CD4-positive, alpha-beta T cell treated with Interleukin-10 for 1 hour (primary cell): ENCODE results near the gene EID1.
"Not testable (repeated sequence)": the region's sequence is repeated elsewhere in the genome, so short reads cannot be mapped to it uniquely, and the experiment has no call there.

Experiments used
- DNase-seq: peaks from one replicate; pipeline ENCODE4 v3.0.0-alpha.2; 2020

Gene EID1

GRCh38 chr15:48877630-48878595 lies at the start of gene EID1:
TSS of gene EID1 (plus strand) at chr15:48878134. CDS start at chr15:48878177, 43 bp downstream.
- peak; percentile 94 for DNase-seq

DNA sequence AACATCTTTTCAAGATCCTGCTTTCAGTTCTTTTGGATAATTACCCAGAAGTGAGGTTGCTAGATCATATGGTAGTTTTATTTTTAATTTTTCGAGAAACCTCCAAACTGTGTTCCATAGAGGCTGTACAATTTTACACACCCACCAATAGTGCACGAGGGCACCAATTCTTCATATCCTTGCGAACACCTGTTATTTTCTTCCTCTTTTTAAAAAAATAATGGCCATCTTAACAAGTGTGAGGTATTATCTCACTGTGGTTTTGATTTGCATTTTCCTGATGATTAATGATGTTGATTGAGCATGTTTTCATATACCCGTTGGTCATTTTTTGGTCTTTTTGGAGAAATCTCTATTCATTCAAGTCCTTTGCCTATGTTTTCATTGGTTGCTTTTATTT lies 49.5 kb upstream of the EID1 start:
- DNase-seq = no peak

DNA sequence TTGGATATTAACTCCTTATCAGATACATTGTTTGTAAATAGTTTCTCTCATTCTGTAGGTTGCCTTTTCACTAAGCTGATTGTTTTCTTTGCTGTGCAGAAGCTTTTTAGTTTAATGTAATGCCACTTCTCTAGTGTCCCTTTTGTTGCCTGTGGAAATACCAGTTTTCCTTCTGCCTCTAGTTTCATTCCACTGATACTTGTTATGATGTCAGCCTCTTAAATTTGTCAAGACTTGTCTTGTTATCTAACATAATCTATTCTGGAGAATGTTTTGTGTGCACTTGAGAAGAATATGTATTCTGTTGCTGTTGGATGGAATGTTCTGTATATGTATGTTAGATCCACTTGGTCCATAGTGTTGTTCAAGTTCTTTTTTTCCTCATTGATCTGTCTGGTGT lies 49.0 kb upstream of the EID1 start:
- no peak for DNase-seq

- no peak for DNase-seq
Observed at GRCh38 chr15:48832648-48833047, 45.3 kb upstream of the EID1 start.

- no peak for DNase-seq
Observed at GRCh38 chr15:48833526-48834239, 44.3 kb upstream of the EID1 start.

GRCh38 chr15:48834756-48835155 lies 43.2 kb upstream of the EID1 start:
- no peak for DNase-seq

DNA sequence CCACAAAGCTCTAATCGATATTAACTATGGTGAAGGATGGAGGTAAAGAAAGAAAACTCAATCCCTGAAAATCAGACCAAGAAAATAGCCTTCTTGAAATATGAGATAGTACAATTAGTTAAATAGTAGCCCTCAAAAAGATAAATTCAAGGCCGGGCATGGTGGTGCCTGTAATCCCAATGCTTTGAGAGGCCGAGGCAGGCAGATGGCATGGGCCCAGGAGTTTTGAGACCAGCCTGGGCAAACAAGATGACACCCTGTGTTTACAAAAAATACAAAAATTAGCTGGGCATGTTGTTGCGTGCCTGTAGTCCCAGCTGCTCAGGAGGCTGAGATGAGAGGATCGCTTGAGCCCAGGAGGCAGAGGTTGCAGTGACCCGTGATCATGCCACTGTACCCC lies 35.4 kb upstream of the EID1 start:
- no peak for DNase-seq

- DNase-seq = no peak
Observed at GRCh38 chr15:48845123-48845522, 32.8 kb upstream of the EID1 start.

- DNase-seq = no peak
Observed at GRCh38 chr15:48850648-48851047, 27.3 kb upstream of the EID1 start.

GRCh38 chr15:48851956-48852355 lies 26.0 kb upstream of the EID1 start:
- DNase-seq = no peak

- not testable (repeated sequence) for DNase-seq
Observed at GRCh38 chr15:48854434-48854833, 23.5 kb upstream of the EID1 start.

DNA sequence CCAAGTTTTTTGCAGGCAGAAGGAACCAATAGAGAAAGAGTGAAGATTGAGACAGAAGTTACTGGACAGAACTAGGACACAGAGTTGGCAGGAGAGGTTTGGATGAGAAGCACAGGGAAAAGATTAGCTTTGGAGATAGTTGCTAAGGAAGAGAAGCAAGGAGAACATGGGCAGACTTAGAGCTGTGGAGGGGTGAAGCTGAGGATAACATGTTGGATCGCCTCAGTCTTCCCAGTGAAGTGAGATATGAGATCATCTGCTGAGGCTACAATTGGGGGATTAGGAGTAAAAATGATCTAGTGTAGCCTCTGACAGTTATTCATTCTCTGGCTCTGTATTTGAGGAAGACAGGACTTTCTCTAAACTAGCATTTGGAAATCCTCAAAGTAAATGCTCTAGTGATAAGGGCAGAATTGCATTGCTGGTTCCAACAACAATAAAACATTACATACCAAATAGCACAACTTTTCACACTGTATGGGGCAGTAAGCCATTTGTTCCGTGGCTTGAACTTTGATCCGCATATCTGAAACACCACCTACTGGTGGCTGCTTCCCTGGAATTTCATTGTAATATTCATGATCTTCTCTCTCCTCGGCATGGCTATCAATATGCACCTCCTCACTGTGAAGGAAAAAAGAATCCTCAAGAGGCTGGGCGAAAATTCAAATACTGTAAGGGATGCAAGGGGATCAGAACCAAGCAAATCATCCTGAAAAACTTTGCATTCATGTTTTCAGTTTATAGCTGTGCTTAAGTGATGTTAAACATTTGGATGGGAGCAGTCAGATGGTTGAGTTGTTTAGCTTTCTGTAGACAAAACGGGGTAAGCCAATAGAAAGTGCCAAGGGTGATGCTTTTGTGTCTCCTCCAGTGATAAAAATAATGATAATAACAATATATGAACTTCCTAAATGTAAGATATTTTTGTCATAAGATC lies 22.2 kb upstream of the EID1 start:
- no peak for DNase-seq

- DNase-seq = no peak
Observed at GRCh38 chr15:48856942-48857341, 21.0 kb upstream of the EID1 start.

- DNase-seq = no peak
Observed at GRCh38 chr15:48858401-48858800, 19.5 kb upstream of the EID1 start.

GRCh38 chr15:48859426-48859825 lies 18.5 kb upstream of the EID1 start:
- DNase-seq = no peak

GRCh38 chr15:48861813-48862431 lies 16.0 kb upstream of the EID1 start:
- DNase-seq = peak; percentile 77

DNA sequence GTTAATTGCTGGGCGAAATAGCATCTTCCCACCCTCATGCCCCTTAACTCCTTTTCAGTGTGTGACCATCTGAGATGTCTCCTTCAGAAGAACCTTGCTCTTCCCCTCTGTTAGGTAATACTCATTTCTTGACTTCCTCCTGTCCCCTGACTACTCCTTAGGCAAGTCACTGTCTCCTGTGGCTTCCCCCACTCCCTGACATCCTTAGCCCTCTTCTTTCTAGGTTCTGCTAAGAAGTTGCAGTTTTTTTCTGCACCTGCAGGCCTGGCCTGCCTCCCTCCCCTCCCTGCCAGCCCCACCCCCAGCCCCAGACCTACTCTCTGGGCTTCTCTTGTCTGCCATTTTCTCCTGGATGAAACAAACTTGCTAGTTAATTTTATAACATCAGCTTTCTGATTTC lies 15.2 kb upstream of the EID1 start:
- DNase-seq = no peak

GRCh38 chr15:48865370-48866079 lies 12.4 kb upstream of the EID1 start:
- DNase-seq = no peak

DNA sequence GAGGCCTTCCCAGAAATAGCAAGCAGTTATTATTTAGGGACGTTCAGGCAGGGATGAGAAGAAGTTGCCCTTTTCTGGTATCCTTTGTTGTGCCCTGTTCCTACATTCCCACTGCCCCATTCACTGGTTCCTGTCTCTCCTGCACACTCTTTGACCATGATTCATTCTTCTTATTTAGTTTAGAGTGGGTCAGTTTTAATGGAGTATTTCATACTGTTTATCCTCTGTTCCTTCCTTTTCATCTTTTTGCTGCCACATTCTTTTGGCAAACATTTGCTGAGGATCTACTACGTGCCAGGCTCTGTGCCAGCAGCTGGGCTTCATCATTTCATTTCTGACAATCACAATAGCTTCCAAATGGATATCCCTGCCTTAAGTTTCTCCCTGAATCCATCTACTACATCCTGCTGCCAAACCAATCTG lies 11.8 kb upstream of the EID1 start:
- no peak for DNase-seq

- DNase-seq = no peak
Observed at GRCh38 chr15:48868023-48868422, 9.9 kb upstream of the EID1 start.

GRCh38 chr15:48868536-48868935 lies 9.4 kb upstream of the EID1 start:
- no peak for DNase-seq

- DNase-seq = no peak
Observed at GRCh38 chr15:48869966-48870365, 8.0 kb upstream of the EID1 start.
